ENCODE data around the gene ACAP2.
"Not testable (repeated sequence)": the region's sequence is repeated elsewhere in the genome, so short reads cannot be mapped to it uniquely, and the experiment has no call there.

Gene ACAP2

DNA sequence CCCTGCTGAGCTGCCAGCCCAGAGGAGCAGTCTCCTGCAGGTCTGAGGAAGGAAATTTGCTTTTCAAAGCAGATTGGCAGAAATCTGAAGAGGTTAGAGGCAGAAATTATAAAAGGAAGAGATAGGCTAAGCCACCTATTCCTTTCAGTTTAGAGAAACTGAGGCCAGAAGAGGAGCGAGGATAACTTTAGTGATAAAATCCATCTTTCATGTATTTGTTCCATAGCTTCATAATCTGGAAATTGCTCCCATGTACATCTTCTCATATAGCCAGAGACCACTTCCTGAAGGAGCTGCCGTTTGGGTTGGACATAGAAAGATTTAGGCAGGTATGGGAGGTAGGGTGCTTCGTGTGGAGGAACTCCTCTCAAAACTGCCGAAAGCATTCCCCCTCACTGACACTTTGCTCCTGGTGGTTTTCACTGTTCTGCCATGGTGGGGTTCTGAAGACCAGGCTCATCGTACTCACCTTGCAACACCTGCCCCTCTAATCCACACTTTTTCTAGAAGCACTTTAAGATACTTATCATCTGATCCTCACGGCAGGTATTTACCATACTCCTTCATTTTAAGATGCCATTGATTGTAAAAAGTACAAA is 670 bp upstream of the ACAP2 start:
- DNase-seq (ENCODE audit: low read depth in 2 of 2), result no peak

DNA sequence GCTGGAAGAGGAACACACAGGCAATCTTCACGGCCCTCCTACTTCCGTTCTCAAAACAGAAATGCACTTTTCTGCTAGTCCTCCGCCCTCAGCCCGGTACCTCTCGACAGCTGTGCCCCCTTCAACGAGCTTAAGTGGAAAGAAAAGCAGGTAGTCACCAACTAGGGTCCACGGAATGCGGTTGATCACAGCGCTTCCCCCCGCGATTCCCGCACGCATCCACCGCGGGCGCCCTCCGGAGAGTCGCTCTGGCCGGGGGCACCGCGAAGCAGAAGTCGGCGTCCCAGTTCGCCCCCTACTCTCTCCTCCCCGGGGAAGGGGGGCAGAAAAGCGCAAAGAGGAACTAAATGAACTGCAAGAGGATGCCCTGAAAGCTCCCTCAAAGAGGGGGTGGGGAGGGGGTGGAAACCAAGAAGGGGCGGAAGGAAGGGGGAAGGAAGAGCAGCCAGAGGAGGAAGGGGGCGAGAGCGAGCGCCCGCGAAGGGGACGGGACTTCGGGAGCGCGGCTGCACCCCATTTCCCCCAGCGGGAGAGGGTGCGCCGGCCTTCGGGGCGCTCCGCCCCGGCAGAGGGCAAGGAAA is 738 bp downstream of the ACAP2 start:
- peak; percentile 6 to 15 for DNase-seq (ENCODE audit: low read depth in 2 of 2)

DNA sequence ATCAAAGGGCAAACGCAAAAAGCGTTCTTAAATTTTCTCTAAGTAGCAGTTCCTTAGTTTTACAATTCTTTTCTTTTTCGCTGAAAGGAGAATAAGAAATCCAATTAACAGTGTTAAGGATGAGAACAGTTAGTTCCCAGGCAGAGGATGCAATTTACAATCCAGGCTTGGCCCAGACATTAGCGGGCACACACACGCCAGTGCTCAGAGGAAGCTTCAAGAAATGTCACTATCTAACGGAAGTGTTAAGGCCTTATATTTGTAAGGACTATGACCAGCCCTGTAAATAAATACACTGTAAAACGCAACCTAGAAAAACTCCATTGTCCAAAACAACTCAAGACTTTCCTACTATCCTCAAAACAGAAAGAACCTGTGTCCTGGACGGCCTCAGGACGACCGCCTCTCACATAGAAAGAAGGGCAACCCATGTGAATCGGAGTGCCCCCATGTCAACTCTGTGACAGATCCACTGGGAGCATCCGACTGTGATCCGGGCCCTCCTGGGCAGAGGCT is 1.3 kb downstream of the ACAP2 start:
- no peak for DNase-seq (ENCODE audit: low read depth in 2 of 2)

DNA sequence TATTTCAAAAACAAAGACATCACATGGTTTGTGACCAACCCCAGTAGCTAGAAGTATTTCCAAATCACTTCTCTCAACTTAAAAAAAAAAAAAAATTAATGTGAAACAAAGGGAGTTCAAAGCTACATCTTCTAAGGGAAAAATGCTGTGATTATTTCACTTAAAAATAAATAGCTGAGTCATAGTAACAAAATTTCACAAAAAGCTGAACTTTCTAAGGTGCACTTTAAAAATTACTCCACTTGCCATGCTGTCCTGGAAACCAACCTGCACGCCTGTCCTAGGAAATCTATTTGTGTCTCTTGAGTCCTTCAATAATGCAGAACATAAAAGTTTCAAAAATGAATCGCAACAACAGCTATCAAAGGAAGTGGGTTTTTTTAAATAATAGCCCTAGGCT is 1.8 kb downstream of the ACAP2 start:
- DNase-seq (ENCODE audit: low read depth in 2 of 2), result no peak

DNA sequence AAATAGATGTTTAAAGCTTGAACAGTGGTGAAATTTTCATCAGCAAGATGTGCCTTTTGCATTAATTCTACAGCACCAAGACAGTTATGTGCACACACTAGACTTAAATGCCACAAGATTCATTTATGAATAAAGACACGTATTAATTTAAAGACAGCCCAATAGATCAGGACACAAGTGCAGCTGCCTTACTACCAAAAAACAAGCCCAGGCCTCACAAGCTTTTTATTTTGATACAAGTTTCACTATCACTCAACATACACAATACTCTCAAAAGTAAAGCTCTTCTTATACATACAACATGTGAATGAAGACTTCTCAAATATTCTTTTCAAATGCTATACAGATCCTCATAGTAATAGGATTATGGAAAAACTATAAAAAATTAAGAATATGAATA is 2.4 kb downstream of the ACAP2 start:
- no peak for DNase-seq (ENCODE audit: low read depth in 2 of 2)

DNA sequence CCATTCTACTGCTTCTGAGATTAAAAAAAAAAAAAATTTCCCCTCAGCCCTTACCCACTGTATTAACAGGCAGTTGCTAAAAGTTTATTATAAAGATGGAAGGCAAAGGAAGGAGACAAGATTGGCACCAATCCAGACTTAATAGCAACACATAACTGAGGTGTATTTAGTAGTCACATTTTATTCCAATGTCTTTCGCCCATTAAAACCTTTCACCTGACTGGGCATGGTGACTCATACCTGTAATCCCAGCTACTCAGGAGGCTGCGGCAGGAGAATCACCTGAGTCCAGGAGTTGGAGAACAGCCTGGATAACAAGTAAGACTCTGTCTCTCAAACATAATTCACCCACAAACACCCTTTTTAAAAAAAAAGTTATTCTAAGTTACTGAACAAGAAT is 4.4 kb downstream of the ACAP2 start:
- no peak for DNase-seq (ENCODE audit: low read depth in 2 of 2)

DNA sequence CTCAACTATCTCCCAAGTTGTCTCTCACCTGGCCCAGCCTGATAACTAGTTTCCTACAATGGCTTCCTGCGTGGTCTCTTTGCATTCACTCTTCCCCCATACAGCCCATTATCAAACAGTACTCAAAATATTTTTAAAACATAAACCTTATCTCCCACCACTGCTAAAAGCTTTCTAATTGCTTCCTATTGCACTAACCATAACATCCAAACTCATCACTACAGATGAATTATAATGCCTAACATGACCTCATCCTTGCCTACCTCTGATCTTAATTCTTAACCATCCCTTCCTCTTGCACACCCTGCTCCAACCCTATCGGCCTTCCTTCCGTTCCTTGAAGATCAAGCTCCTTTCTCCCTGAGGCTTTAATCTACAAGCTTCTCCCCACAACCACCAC is 17.0 kb downstream of the ACAP2 start:
- no peak for DNase-seq (ENCODE audit: low read depth in 2 of 2)

DNA sequence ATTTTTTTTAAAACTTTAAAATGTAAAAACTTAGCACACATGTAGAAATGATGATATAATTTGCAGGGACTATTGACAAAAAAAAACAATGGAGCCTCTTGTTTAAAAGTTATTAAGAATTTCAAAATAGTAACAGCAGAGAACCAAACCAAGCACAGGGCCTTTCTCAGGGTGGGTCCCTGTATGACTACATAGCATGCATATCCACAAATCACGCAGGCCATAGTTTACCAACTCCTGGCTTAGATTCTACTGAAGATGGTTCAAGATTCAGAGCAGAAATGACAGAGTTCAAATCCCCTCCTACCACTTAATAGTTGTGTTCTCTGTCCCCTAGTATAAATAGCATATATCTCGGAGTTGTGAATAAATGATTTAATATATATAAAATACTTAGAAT is 19.0 kb downstream of the ACAP2 start:
- DNase-seq (ENCODE audit: low read depth in 2 of 2), result no peak

DNA sequence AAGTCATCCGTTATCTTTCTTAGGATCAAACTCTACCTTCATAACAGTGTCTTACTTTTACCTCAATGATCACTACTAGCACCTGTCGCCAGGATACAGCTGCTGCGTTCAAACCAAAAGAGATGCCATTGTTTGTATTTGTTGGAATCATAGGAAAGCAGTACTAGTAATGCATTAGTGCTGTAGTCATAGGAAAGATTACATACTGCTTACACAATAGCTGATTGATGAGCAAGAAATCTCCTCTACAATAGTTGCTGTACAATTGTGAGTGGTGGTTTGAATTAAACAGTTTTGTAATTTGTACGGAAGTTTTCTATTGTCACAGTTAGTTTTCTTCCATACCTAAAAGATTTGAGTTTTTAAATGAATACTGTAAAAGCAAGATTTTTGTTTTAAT is 21.4 kb downstream of the ACAP2 start:
- no peak for DNase-seq (ENCODE audit: low read depth in 2 of 2)

DNA sequence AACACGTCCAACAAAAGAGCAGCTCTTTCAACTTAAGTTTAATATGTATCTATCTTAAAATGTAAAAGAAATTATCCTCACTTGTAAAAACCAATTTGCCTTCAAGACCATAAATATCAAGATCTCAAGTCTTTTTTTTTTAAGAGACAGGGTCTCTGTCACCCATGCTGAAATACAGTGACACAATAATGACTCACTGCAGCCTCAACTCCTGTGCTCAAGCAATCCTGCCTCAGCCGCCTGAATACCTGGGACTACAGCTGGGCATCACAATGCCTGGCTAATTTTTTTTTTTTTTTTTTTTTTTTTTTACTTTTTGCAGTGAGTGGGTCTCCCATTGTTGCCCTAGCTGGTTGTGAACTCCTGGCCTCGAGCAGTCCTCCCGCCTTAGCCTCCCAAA is 26.0 kb downstream of the ACAP2 start:
- no peak for DNase-seq (ENCODE audit: low read depth in 2 of 2)

DNA sequence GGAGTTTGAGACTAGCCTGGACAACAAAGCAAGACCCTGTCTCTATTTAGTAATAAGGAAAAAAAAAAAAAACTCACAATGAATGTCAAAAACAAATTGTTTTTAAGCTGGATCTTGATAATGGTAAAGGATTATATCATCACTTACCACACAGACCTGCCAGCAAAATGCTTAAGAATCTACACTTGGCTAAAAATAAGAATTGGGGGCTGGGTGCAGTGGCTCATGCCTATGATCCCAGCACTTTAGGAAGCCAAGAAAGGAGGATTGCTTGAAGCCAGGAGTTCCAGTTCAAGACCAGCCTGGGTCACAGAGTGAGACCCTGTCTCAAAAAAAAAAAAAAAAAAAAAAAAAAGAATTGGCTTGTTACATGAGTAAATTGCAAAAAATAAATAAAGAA is 31.0 kb downstream of the ACAP2 start:
- DNase-seq (ENCODE audit: low read depth in 2 of 2), result no peak

DNA sequence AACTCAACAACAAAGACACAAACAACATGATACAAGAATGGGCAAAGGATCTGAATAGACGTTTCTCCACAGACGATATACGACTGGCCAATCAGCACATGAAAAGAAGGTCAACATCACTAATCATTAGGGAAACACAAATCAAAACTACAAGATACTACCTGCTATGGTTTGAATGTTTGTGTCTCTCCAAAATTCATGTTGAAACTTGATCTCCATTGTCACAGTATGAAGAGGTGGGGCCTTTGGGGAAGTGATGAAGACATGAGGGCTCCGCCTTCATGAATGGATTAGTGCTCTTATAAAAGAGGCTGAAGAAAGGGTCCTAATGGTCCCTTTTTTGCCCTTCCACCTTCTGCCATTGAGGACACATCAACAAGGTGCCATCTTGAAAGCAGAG is 32.3 kb downstream of the ACAP2 start:
- no peak for DNase-seq (ENCODE audit: low read depth in 2 of 2)

DNA sequence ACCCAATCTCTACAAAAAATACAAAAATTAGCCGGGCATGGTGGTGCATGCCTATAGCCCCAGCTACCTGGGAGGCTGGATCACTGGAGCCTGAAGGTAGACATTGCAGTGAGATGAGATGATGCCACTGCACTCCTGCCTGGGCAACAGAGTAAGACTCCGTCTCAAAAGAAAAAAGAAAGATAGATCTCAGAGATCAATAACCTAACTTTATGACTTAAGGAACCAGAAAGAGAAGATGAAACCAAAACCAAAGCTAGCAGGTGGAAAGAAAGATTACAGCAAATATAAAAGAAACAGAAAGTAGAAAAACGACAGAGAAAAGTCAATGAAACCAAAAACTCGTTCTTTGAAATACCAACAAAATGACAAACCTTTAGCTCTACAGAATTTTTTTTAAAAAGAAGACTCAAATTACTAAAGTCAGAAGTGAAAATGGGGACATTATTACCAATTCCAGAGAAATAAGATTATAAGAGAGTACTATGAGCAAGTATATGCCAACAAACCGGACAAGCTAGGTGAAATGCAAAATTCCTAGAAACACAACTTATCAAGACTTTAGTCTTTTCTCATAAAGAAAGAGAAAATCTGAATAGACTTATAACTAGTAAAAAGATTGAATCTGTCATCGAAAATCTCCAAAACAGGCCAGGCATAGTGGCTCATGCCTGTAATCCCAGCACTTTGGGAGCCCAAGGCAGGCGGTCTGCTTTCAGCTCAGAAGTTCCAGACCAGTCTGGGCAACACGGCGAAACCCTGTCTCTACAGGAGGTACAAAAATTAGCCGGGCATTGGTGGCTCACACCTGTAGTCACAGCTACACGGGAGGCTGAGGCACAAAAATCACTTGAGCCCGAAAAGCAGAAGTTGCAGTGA is 35.0 kb downstream of the ACAP2 start:
- DNase-seq (ENCODE audit: low read depth in 2 of 2), result no peak

DNA sequence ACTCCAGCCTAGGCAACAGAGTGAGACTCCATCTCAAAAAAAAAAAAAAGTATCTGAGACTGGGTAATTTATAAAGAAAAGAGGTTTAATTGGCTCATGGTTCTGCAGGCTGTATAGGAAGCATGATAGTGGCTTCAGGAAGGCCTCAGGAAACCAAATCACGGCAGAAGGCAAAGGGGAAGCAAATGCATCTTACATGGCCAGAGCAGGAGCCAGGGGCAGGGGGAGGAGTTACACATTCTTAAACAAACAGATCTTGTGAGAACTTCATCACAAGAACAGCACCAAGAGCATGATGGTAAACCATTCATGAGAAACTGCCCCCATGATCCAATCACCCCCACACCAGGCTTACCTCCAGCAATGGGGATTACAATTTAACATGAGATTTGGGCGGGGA is 37.2 kb downstream of the ACAP2 start:
- no peak for DNase-seq (ENCODE audit: low read depth in 2 of 2)

DNA sequence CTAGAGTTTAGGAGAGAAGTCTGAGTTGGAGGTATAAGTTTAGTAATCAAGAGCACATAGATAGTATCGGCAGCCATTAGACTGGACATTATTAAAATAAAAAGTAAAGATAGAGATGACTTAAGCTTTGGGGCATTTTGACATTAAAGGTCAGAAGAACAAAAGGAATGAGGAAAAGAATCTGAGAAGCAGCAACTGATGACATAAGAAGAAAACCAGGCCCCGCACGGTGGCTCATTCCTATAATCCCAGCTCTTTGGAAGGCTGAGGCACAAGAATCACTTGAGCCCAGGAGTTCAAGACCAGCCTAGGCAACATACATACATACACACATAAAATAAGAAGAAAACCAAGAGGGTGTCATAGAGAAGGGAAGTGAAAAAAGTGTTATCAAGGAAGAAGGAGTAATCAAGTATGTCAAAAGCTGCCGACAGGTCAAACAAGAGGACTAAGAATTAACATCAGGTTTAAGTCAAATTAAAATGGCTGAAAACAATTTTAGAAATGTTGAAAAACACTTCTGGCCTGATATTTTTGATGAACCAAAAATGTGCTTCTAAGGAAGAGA is 38.9 kb downstream of the ACAP2 start:
- no peak for DNase-seq (ENCODE audit: low read depth in 2 of 2)

DNA sequence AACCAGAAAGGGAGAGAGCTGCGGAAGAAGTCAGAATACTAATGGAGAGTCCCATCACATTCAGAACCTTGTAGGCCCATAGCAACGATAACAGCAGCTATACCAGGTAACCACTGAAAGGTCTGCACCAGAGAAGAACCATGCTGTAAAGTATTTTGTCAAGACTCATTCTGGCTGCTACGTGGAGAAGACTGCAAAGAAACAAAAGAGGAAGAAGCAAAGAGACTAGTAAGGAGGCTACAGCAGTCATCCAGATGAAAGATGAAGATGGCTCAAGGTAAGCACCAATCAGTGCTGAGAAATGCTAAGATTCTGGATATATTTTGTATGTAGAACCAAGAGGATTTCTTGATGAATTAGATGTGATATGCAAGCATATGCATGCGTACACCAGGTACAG is 39.6 kb downstream of the ACAP2 start:
- no peak for DNase-seq (ENCODE audit: low read depth in 2 of 2)

DNA sequence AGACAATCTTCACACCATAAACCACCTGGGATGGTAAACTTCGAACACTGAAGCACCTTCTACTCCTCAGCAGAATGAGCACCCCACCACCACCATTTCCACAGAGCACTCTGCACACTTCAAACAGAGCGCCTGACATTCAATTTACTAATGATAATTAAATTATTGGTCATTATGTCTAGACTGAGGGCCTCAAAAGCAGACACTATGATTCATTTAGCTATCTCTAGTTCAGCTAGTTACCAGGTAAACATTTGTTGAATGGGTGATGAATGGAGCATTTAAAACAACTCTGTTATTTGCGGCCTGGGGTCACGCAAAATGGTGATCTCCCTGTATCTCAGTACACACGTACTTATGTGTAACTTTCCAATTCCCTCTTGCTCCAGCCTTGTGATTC is 40.9 kb downstream of the ACAP2 start:
- no peak for DNase-seq (ENCODE audit: low read depth in 2 of 2)

DNA sequence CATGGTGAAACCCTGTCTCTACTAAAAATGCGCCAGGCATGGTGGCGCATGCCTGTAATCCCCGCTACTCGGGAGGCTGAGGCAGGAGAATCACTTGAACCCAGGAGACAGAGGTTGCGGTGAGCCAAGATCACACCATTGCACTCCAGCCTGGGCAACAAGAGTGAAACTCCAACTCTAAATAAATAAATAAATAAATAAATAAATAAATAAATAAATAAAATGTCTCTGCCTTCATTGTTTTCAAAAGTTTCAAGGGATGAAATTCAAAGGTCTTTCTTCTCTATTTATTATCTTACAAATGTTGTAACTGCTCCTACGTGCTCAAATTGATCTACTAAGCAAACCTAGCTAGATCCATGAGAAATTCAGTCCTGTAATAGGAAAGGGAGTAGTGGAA is 44.4 kb downstream of the ACAP2 start:
- DNase-seq (ENCODE audit: low read depth in 2 of 2), result not testable (repeated sequence)

DNA sequence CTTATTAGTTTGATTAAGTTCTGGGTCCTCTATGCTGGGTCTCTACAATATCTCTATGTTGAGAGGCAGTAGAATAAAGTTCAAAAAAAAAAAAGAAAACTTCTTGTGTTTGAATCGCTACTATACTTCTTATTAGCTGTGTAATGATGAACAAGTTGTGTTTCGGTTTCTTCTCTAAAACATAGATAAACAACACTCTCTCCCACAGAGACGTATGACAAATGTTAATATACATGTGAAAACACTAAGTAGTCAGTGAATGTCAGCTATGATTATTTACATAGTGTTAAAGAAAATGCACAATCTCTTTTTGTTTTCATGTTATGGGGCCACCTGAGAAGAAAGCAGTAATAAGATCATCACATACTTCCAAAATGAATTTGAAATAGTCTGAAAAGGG is 45.3 kb downstream of the ACAP2 start:
- no peak for DNase-seq (ENCODE audit: low read depth in 2 of 2)

DNA sequence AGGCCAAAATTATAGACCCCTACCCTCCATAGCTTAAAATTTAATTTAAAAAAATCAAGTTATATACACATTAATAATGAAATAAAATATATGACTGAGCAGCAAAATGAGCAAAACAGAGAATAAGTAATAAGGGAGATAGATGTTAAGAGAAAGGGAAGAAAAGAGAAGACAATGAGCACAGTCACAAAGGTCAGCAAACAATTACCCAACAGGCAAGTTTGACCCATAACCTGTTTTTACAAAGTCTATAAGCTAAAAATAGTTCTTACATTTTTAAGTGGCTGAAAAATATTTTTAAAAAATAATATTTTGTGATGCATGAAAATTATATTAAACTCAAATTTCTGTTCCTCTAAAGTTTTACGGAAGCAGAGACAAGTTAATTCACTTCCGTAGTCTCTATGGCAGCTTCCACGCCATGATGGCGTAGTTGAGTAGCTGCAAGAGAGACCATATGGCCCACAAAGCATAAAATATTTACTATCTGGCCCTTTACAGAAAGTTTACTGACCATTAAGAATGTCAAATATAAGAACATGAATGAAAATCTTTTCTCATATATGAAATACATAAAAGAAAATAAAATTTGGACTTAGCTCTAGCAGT is 47.5 kb downstream of the ACAP2 start:
- no peak for DNase-seq (ENCODE audit: low read depth in 2 of 2)

DNA sequence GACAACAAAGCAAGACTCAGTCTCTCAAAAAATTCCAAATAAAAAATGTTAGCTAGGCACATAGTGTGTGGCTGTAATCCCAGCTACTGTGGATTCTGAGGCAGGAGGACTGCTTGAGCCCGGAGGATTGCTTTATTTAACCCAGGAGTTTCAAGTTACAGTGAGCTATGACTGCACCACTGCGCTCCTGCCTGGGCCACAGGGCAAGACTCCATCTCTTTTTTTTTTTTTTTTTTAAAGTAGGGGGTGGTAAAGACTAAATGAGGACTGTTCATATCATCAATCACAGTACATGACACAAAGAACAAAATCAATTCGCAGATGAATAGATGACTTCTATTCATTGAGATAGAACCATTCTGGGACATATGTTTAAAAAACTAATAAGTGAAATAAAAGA is 48.1 kb downstream of the ACAP2 start:
- DNase-seq (ENCODE audit: low read depth in 2 of 2), result no peak

DNA sequence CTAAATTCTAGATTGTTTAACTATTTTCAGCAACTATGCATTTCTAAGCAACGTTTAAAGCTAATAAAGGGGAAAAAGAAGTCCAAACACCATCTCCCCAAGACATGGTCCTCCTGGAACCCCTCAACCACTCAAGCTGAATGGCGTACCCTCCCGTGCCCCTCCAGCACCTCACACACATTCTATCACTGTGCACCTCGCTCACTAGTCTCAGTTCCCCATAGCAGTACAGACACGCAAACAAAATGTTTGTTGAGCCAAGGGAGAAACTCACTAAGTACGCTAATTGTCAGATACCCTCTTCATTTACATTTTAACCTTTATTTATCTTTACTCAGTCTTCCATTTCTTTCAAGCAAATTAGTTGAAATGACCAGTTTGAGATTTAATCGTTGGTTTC is 48.8 kb downstream of the ACAP2 start:
- no peak for DNase-seq (ENCODE audit: low read depth in 2 of 2)
